Measurements from ENCODE around the gene FLT1.

FLT1 gene

DNA sequence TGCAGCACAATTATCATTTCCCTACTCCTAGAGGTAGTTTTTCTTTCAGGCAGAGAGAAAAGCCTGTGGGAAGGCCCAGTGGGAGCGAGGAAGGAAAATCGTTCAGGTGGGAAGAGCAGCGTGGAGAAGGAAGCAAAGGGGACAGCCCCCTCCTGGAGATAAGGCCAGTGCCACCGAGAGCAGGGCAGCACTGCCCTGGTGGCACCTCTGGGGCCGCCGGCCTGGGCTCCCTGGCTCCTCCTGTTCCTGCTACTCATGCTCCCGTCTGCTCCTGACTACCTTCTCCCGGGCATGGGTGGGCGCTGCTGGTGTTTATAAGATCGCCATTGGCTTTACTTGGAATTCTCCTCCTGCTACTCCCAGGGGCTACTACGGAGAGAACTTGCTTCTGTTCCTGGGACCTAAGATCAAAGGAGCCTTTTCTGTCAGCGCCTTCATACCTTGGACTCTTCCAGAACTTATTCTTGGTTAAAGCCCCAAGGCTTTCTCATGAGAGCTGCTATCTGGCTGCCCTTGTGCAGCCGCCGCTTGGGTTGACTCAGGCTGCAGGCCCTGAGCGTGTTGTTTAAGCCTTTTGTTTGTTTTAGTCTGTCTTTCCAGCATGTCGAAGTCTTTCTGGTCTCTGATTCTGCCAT lies 3.7 kb upstream of the FLT1 start:
- DNase-seq (ENCODE audit: low read depth) = no peak
- no peak for TF ChIP-seq CTCF (IDR thresholded peaks at IDR 0.05; ENCODE audit: control insufficient read depth, insufficient read depth, low read depth, low read length, missing control alignments)
- H3K4me3 ChIP-seq (ENCODE audit: control insufficient read depth, low read depth, low read length) = no peak overlapping the region

- no peak overlapping the region for H3K4me3 ChIP-seq (ENCODE audit: control insufficient read depth, low read depth, low read length)
- TF ChIP-seq CTCF (IDR thresholded peaks at IDR 0.05; ENCODE audit: control insufficient read depth, insufficient read depth, low read depth, low read length, missing control alignments) = no peak
- DNase-seq (ENCODE audit: low read depth) = no peak
These were observed 2.4 kb upstream of the FLT1 start for GRCh38 chr13:28497143-28497876.

GRCh38 chr13:28496188-28496564 lies 1.2 kb upstream of the FLT1 start:
- H3K4me3 ChIP-seq (ENCODE audit: control insufficient read depth, low read depth, low read length) = no peak overlapping the region
- no peak for TF ChIP-seq CTCF (IDR thresholded peaks at IDR 0.05; ENCODE audit: control insufficient read depth, insufficient read depth, low read depth, low read length, missing control alignments)
- DNase-seq (ENCODE audit: low read depth) = no peak

DNA sequence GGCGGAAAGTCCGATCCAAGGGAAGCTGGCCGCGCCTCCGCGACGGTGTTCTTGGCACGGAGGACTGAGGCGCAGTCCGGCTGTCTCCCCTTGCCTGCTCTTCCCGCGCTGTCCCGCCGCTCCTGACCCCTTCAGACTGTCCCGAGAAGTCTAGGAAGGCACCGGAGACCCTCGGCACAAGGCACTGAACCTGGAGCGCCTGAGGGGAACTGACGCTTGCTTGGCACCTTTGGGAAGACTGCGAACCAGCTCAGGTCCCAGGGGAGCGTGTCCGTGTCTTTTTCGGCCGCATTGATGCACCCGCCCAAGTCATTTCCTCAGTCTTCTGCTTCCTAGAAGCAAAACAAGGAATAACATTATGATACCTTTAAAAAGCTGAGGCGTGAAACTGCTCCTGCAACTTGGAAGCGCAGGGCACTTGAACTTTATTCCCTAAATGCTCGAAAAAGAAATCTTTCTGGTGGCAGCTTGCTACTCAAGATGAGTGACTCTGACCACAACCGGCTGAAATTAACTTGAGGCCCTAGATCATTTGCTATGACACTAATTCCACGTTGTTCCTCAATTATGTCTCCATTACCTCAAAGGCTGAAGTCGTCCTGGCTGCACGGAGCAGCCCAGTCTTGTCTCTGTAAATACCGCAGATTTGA lies 735 bp upstream of the FLT1 start:
- H3K4me3 ChIP-seq (ENCODE audit: control insufficient read depth, low read depth, low read length) = peak overlapping the region; percentile 94
- no peak for TF ChIP-seq CTCF (IDR thresholded peaks at IDR 0.05; ENCODE audit: control insufficient read depth, insufficient read depth, low read depth, low read length, missing control alignments)
- no peak for DNase-seq (ENCODE audit: low read depth)

DNA sequence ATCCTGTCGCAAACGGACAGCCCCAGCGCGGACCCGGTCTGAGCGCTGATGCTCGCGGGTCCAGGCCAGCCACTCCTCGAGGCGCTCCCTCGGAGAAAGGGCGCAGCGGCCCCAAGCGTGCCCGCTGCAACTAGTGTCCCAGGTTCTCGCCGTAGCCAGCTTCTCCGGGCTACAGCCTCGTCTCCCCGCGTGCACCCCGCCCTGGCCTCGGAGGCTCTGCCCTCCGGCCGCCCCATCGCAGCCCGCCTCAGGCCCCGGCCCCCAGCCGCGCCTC lies 487 bp downstream of the FLT1 start:
- TF ChIP-seq CTCF (IDR thresholded peaks at IDR 0.05; ENCODE audit: control insufficient read depth, insufficient read depth, low read depth, low read length, missing control alignments) = no peak
- no peak for DNase-seq (ENCODE audit: low read depth)
- H3K4me3 ChIP-seq (ENCODE audit: control insufficient read depth, low read depth, low read length) = peak overlapping the region; percentile 94

DNA sequence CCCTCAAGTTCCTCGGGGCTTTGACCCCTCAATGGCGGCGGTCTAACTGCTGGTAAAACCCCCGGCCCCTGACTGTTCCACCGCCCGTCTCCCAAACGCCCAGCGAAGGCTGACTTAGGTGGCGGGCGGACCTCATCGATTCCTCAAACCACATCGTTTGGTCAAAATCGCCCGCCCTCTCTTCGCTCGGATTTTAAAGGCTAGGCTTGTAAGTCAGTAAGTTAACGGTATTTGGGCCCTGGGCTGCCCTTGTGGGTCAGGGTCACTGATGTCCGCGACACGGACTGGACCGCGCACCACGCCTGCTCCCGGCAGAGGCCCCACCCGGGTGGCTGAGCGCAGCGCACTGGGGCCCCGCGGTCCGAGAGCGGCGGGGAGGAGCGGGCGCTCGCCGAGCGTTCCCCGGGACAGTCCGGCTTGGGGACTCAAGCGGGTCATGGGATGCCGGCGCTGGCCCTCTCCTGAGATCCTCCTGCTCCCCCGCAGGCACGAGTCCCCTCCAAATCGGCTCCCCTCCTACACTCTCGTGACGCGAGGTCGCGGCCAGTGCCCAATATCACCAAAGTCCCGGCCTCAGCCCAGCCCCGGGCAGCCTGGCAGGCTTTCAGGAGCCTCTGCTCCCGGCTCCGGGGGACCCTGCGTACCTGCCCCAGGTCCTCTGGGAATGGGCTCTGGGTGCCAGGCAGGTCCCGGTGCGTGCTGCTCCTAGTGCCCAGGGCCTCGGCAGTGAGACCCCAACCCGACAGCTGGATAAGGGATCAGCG lies 1.0 kb downstream of the FLT1 start:
- peak overlapping the region; percentile 94 for H3K4me3 ChIP-seq (ENCODE audit: control insufficient read depth, low read depth, low read length)
- DNase-seq (ENCODE audit: low read depth) = no peak
- TF ChIP-seq CTCF (IDR thresholded peaks at IDR 0.05; ENCODE audit: control insufficient read depth, insufficient read depth, low read depth, low read length, missing control alignments) = no peak

Measured in AG09309 (cell line).